K562 (cell line): ENCODE results near the gene ARHGEF4. TPM values are rescaled to one million over a fixed set of nuclear protein-coding genes. Genes with fewer than 3 reads are reported as not detected.

ENCODE experiments used
- polyA plus RNA-seq, 8 experiments: library from polyadenylated mRNA; depleted of rRNA in 4 of 8; stranded (reverse) in 5 of 8; unstranded in 3 of 8; fragments of >200 nt; fragmentation: Nextera tagmentation in 2 of 8; fragmentation: Illumina TruSeq in 1 of 8; extraction: Ambion mirVana in 2 of 8; extraction: Trizol in 1 of 8; gene quantifications; 2 replicates each; pipeline versions ENCODE4 v1.2.1 to v1.2.3, GENCODE V29; 2011 to 2014; ENCODE audit warnings: inconsistent platforms in 1 of 8, missing spikeins in 1 of 8
- total RNA-seq, 7 experiments: library from RNA; depleted of rRNA in 6 of 7; stranded (reverse); fragments of >200 nt in 6 of 7; fragmentation: Illumina TruSeq in 2 of 7; extraction: Trizol in 2 of 7; gene quantifications; 2 replicates each; pipeline versions ENCODE4 v1.2.1 to v1.2.3, GENCODE V29; 2011 to 2021; ENCODE audit warnings: low replicate concordance in 1 of 7
- TF ChIP-seq, protein P1 (sequence below), 2 experiments: fragments of 450-650 bp; IDR thresholded peaks; 2 replicates each; pipeline ENCODE4 v1.6.1; 2016; ENCODE audit warnings: mild to moderate bottlenecking in 2 of 2, borderline replicate concordance in 1 of 2, low read depth in 1 of 2, moderate library complexity in 1 of 2

The ARHGEF4 gene
- total and polyA plus RNA-seq, 9 of the 15 experiments (the other 6 are each of a cell fraction or from before 2014, with no cell fraction given) = not detected

DNA sequence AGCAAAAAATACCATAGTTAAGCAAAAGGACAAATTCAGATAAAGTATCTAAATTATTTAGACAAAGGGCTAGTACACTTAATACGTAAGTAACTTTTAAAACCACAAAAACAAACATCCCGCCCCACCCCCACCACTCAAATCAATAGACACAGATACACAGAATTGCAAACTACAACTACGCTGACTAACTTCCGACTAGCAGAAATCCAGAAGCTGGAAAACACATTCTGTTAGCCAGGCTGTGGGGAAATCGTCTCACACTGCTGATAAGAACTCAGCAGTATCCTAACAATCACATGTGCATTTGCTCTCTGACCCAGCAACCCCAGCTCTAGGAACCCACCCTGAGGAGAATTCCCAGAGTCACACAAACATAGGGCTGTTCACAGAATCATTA lies 240.0 kb downstream of the ARHGEF4 start (continued):
- TF ChIP-seq, protein P1, sequence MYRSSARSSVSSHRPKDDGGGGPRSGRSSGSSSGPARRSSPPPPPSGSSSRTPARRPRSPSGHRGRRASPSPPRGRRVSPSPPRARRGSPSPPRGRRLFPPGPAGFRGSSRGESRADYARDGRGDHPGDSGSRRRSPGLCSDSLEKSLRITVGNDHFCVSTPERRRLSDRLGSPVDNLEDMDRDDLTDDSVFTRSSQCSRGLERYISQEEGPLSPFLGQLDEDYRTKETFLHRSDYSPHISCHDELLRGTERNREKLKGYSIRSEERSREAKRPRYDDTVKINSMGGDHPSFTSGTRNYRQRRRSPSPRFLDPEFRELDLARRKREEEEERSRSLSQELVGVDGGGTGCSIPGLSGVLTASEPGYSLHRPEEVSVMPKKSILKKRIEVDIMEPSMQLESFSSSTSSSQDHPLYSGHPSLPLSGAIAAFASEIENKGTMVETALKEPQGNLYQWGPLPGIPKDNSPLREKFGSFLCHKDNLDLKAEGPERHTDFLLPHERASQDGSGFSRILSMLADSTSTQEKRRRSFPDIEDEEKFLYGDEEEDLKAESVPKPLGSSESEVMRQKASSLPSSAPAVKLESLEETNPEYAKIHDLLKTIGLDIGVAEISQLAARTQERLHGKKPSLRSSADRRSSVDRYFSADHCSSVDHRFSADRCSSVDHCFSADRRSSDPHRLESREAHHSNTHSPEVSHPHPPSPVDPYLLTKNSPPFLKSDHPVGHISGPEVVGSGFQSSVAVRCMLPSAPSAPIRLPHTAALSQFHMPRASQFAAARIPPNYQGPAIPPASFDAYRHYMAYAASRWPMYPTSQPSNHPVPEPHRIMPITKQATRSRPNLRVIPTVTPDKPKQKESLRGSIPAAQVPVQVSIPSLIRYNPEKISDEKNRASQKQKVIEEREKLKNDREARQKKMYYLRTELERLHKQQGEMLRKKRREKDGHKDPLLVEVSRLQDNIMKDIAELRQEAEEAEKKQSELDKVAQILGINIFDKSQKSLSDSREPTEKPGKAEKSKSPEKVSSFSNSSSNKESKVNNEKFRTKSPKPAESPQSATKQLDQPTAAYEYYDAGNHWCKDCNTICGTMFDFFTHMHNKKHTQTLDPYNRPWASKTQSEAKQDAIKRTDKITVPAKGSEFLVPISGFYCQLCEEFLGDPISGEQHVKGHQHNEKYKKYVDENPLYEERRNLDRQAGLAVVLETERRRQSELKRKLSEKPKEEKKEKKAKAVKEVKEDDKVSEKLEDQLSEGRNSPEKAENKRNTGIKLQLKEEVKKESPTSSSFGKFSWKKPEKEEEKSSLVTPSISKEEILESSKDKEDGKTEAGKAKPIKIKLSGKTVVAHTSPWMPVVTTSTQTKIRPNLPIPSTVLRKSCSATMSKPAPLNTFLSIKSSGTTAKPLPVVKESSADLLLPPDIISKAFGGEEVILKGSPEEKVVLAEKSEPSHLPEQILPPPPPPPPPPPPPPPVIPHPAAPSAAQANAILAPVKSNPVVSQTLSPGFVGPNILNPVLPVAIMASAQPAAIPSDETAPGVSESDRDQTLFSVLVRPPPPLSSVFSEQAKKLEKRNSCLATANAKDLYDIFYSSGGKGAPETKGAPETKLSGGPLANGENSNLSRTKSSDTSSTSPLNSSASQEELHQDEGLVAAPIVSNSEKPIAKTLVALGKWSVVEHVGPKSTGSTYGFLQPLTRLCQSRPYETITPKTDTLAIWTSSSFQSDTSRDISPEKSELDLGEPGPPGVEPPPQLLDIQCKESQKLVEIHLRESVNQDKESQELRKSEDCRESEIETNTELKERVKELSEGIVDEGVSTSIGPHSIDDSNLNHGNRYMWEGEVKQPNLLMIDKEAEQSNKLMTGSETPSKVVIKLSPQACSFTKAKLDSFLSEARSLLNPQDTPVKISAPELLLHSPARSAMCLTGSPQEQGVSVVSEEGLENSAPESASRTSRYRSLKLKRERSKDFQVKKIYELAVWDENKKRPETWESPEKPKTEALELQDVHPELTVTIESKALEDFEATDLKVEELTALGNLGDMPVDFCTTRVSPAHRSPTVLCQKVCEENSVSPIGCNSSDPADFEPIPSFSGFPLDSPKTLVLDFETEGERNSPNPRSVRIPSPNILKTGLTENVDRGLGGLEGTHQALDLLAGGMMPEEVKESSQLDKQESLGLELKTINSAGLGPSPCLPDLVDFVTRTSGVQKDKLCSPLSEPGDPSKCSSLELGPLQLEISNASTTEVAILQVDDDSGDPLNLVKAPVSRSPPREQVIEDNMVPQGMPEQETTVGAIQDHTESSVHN (IDR thresholded peaks at IDR 0.05; ENCODE audit: borderline replicate concordance in 1 of 2, low read depth in 1 of 2) = no peak
- TF ChIP-seq, all 486 proteins: peak for 0
